HEK293T (cell line): ENCODE results near the gene TERB1.
A peak's percentile ranks its signal among the peaks of the same experiment; 100 is the strongest.

Source experiments
- CTCF ChIA-PET: fragments of 350-600 bp; formaldehyde crosslinking; extraction: SDS; loops from one replicate; lab custom pipeline; 2021; ENCODE audit warnings: antibody characterized with exemption, inconsistent platforms; lab: Yijun Ruan, JAX
- POLR2A ChIA-PET: fragments of 350-600 bp; formaldehyde crosslinking; extraction: SDS; loops from one replicate; lab custom pipeline; 2020; ENCODE audit warnings: antibody characterized with exemption, inconsistent platforms; lab: Yijun Ruan, JAX
- DNase-seq: peaks from one replicate; pipeline ENCODE4 v3.0.0; 2012; ENCODE audit warnings: mixed read lengths; ENCODE audit errors: extremely low spot score
- ARNT ChIP-seq: fragments of 450-650 bp; IDR thresholded peaks from 2 replicates; pipeline ENCODE4 v1.6.1; 2017; ENCODE audit warnings: mild to moderate bottlenecking
- BHLHE40 ChIP-seq: fragments of 450-650 bp; IDR thresholded peaks from 2 replicates; pipeline ENCODE4 v1.6.1; 2016; ENCODE audit warnings: mild to moderate bottlenecking, moderate library complexity, borderline replicate concordance
- CTBP1 ChIP-seq: fragments of 450-650 bp; IDR thresholded peaks from 2 replicates; pipeline ENCODE4 v1.6.1; 2016; ENCODE audit warnings: borderline replicate concordance
- ELF4 ChIP-seq: fragments of 450-650 bp; IDR thresholded peaks from 2 replicates; pipeline ENCODE4 v1.6.1; 2017; ENCODE audit warnings: antibody characterized with exemption
- FOXA1 ChIP-seq: fragments of 450-650 bp; IDR thresholded peaks from 2 replicates; pipeline ENCODE4 v1.6.1; 2016; ENCODE audit warnings: mild to moderate bottlenecking
- FOXK2 ChIP-seq: fragments of 450-650 bp; IDR thresholded peaks from 2 replicates; pipeline ENCODE4 v1.6.1; 2016; ENCODE audit warnings: mild to moderate bottlenecking
- FOXM1 ChIP-seq: fragments of 450-650 bp; IDR thresholded peaks from 2 replicates; pipeline ENCODE4 v1.6.1; 2017; ENCODE audit warnings: mild to moderate bottlenecking, borderline replicate concordance
- HDGF ChIP-seq: fragments of 450-650 bp; IDR thresholded peaks from 2 replicates; pipeline ENCODE4 v1.6.1; 2017; ENCODE audit warnings: antibody characterized with exemption, borderline replicate concordance
- L3MBTL2 ChIP-seq: fragments of 450-650 bp; conservative IDR thresholded peaks from 2 replicates; pipeline ENCODE4 v1.6.1; 2016; ENCODE audit warnings: mild to moderate bottlenecking
- LEF1 ChIP-seq: fragments of 450-650 bp; IDR thresholded peaks from 2 replicates; pipeline ENCODE4 v1.6.1; 2017; ENCODE audit warnings: mild to moderate bottlenecking, borderline replicate concordance
- NFRKB ChIP-seq: fragments of 450-650 bp; IDR thresholded peaks from 2 replicates; pipeline ENCODE4 v1.6.1; 2016; ENCODE audit warnings: mild to moderate bottlenecking, moderate library complexity
- PKNOX1 ChIP-seq: fragments of 450-650 bp; IDR thresholded peaks from 2 replicates; pipeline ENCODE4 v1.6.1; 2016
- SP1 ChIP-seq: fragments of 450-650 bp; IDR thresholded peaks from 2 replicates; pipeline ENCODE4 v1.6.1; 2017
- SUZ12 ChIP-seq: fragments of 450-650 bp; IDR thresholded peaks from 2 replicates; pipeline ENCODE4 v1.6.1; 2016; ENCODE audit warnings: mild to moderate bottlenecking
- TARDBP ChIP-seq: fragments of 450-650 bp; IDR thresholded peaks from 2 replicates; pipeline ENCODE4 v1.6.1; 2016
- ZNF384 ChIP-seq: fragments of 450-650 bp; IDR thresholded peaks from 2 replicates; pipeline ENCODE4 v1.6.1; 2016

The TERB1 gene

DNA sequence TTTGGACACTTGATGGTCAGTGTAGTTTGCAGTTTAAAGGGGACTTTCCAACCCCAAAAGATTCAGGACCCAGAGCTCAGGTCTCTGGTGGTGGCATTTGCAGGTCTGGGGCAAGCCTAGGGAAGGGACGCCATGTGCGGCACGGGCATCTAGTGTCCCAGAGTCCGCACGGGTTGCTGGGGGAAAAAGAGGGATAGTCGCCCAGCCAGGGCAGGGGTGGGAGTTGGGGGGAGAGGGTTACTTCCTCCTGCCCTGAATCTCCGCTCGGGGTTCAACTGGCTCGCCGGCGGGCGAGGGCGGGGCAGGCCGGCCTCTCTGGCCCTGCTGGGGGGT lies 42.6 kb upstream of the TERB1 start:
- ChIA-PET POLR2A (interaction anchor here (0.7 kb wide), 1 partner anchor 13 kb away, joined by 3 read pairs; the partner anchor contains the start of gene NAE1), CTCF (interaction anchor here (1.0 kb wide), 1 partner anchor 13 kb away, joined by 7 read pairs; the partner anchor contains the start of gene NAE1)
- TF ChIP-seq ELF4, result no peak
- no peak for TF ChIP-seq BHLHE40
- no peak for TF ChIP-seq FOXM1
- TF ChIP-seq NFRKB, result no peak
- DNase-seq, result no peak

DNA sequence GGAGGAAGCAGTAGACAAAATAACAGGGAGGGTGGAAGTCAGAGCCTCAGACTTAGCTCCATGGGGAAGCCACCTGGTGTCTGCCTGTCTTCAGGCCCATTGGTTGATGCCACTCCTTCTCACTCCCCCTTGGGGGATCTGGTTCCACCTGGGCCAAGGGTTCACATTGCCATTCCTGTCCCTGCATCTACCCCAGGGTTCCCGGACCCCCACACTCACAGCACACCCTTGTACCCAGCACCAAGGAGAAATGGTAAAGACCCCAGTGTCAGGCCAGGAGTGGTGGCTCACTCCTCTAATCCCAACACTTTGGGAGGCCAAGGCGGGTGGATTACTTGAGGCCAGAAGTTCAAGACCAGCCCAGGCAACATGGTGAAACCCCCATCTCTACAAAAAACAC lies 41.8 kb upstream of the TERB1 start:
- no peak for DNase-seq
- POLR2A ChIA-PET, result interaction anchor here (2.2 kb wide), 1 partner anchor 13 kb away, joined by 10 read pairs; the partner anchor contains the start of gene NAE1
- CTCF ChIA-PET, result interaction anchor here (1.0 to 2.2 kb wide), 2 partner anchors 13 kb away, joined by 7 to 13 read pairs; partner anchors contain the start of gene NAE1
- TF ChIP-seq FOXA1 (no peak), CTBP1 (no peak), BHLHE40 (no peak), SP1 (no peak), FOXK2 (no peak), ARNT (no peak)

- ChIA-PET CTCF (interaction anchor here (2.2 kb wide), 1 partner anchor 12 kb away, joined by 13 read pairs; the partner anchor contains the start of gene NAE1), POLR2A (interaction anchor here (2.2 kb wide), 1 partner anchor 12 kb away, joined by 10 read pairs; the partner anchor contains the start of gene NAE1)
- DNase-seq, result peak; percentile 9
- no peak for TF ChIP-seq ZNF384
- no peak for TF ChIP-seq FOXA1
- TF ChIP-seq SUZ12, result no peak
- TF ChIP-seq SP1, result no peak
- no peak for TF ChIP-seq FOXK2
- TF ChIP-seq L3MBTL2, result no peak; the same call in 1 of the 2 replicates
- TF ChIP-seq ELF4, result no peak
- TF ChIP-seq BHLHE40, result no peak
- no peak for TF ChIP-seq PKNOX1
- TF ChIP-seq LEF1, result no peak
- TF ChIP-seq TARDBP, result no peak
- no peak for TF ChIP-seq HDGF
- TF ChIP-seq ARNT, result no peak
- no peak for TF ChIP-seq FOXM1
- no peak for TF ChIP-seq NFRKB
- TF ChIP-seq CTBP1, result no peak
Observed at GRCh38 chr16:66842765-66843164, 41.4 kb upstream of the TERB1 start.

DNA sequence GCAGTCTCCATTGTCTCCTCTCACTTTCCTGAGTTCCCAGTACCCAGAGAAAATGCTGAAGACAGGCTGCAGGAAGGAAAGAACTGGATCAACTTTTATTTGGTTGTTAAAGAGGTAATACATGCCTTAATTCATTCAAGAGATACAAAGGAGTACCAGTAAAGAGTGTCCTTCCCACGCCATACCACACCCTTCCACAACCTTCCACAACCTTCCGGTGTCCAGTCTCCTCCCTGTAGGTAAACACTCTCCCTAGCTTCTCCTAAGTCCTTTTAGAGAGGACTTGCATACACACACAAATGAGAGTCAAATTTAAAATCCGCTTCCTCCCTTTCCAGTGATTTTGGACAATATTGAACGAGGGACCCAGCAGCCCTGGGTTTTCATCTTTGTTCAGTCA lies 40.0 kb upstream of the TERB1 start:
- TF ChIP-seq BHLHE40 (no peak), FOXM1 (no peak), SUZ12 (no peak), ELF4 (no peak), TARDBP (no peak), NFRKB (no peak), ARNT (no peak), FOXA1 (no peak), SP1 (no peak)
- no peak for DNase-seq
- POLR2A ChIA-PET, result interaction anchor here (2.2 kb wide), 1 partner anchor 11 kb away, joined by 10 read pairs; the partner anchor contains the start of gene NAE1
- CTCF ChIA-PET, result interaction anchor here (1.2 to 2.2 kb wide), 2 partner anchors 11 to 32 kb away, joined by 3 to 13 read pairs; partner anchors contain the start of gene NAE1

DNA sequence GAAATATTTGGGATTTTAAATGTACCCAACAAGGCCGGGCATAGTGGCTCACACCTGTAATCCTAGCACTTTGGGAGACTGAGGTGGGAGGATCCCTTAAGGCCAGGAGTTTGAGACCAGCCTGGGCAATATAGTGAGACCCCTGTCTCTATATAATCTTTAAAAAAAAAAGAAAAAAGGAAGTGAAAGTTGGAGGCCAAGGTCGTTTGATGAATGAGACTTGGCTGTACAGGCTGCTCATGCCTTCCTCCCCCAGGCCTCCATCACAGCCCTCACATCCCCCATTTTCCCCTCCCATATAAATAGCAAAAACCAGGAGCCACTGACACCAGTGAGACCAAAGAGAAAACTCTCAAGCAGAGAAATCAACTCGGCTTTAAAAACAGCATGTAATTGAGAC lies 39.5 kb upstream of the TERB1 start:
- POLR2A ChIA-PET, result interaction anchor here (2.2 kb wide), 1 partner anchor 10 kb away, joined by 10 read pairs; the partner anchor contains the start of gene NAE1

DNA sequence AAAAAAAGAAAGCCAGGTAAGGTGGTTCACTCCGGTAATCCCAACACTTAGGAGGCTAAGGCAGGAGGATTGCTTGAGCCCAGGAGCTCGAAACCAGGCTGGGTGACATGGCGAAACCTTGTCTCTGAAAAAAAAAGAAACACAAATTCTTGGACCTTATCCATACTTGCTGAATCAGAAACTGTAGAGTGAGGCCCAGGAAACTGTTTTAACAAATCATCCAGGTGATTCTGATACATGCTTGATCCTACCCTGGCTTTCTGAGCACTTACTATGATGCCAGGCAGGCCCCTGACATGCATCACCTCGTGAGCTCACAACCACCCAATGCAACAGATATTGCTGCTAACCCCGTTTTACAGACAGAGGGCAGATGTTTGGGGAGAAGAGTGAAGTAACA lies 33.4 kb upstream of the TERB1 start:
- CTCF ChIA-PET, result interaction anchor here (0.7 kb wide), 1 partner anchor 33 kb away, joined by 4 read pairs; no protein-coding TSS in a partner anchor
- TF ChIP-seq ARNT (no peak), FOXK2 (no peak), LEF1 (no peak), SP1 (no peak), HDGF (no peak), SUZ12 (no peak), L3MBTL2 (no peak), TARDBP (no peak), FOXM1 (no peak), PKNOX1 (no peak), NFRKB (no peak), ZNF384 (no peak), ELF4 (no peak), FOXA1 (no peak), BHLHE40 (no peak), CTBP1 (no peak)

More for the DNA sequence above, 39.5 kb upstream of the TERB1 start:
- DNase-seq, result no peak
- TF ChIP-seq FOXK2, result no peak
- TF ChIP-seq PKNOX1, result no peak
- no peak for TF ChIP-seq FOXA1
- no peak for TF ChIP-seq SP1
- TF ChIP-seq FOXM1, result no peak
- CTCF ChIA-PET, result interaction anchor here (1.2 to 2.2 kb wide), 2 partner anchors 10 to 32 kb away, joined by 3 to 13 read pairs; partner anchors contain the start of gene NAE1

More for the DNA sequence above, 33.4 kb upstream of the TERB1 start:
- DNase-seq, result no peak
- POLR2A ChIA-PET, result no interaction called here
